Measurements from ENCODE around the gene ABCA6.

The ABCA6 gene

DNA sequence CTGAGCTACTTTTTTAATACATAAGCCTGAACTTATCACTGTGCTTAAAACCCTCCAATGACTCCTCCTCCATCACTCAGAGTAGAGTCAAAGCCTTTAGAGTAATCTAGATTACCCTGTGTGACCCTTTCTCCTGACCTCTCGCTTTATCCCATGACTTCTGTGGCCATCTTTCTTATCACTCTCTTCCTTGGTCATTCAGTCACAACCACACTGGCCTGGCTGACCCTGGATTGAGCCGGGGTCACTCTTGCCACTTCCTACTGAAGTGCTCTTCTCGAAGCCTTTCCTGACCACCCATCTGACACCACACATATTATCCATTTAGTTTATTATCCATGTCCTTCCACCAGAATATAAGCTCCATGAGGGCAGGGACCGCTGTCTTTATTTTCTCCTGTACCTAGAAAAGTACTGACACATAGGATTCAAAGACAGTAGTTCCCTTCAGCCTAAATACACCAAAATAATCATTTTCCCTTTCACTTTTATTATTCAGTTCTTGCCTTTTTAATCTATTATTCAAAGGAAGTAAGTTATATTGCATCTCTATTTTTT is 53.0 kb downstream of the ABCA6 start:
- no peak overlapping the region for H3K9ac ChIP-seq (ENCODE audit: low read length)
- H3K27ac ChIP-seq (ENCODE audit: low read length), result no peak overlapping the region
- H3K27me3 ChIP-seq (replicated peaks; ENCODE audit: insufficient read depth, low read length), result no peaks in the 10 kb centered on the region
- H3K9me3 ChIP-seq (replicated peaks; ENCODE audit: insufficient read depth, low read length), result no peaks in the 10 kb centered on the region
- no peak for TF ChIP-seq EZH2phosphoT487 (IDR thresholded peaks at IDR 0.05; ENCODE audit: low read length)
- TF ChIP-seq, protein P1, sequence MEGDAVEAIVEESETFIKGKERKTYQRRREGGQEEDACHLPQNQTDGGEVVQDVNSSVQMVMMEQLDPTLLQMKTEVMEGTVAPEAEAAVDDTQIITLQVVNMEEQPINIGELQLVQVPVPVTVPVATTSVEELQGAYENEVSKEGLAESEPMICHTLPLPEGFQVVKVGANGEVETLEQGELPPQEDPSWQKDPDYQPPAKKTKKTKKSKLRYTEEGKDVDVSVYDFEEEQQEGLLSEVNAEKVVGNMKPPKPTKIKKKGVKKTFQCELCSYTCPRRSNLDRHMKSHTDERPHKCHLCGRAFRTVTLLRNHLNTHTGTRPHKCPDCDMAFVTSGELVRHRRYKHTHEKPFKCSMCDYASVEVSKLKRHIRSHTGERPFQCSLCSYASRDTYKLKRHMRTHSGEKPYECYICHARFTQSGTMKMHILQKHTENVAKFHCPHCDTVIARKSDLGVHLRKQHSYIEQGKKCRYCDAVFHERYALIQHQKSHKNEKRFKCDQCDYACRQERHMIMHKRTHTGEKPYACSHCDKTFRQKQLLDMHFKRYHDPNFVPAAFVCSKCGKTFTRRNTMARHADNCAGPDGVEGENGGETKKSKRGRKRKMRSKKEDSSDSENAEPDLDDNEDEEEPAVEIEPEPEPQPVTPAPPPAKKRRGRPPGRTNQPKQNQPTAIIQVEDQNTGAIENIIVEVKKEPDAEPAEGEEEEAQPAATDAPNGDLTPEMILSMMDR (IDR thresholded peaks at IDR 0.05; ENCODE audit: low read length), result no peak
- TF ChIP-seq EZH2 (optimal IDR thresholded peaks at IDR 0.05; ENCODE audit: low read depth, low read length), result no peak
- DNase-seq, result no peak
- no peaks in the 10 kb centered on the region for H3K9me2 ChIP-seq (replicated peaks; ENCODE audit: insufficient read depth, low read length)
- no peaks in the 10 kb centered on the region for H3F3A ChIP-seq (ENCODE audit: insufficient read depth, low read length)
- H2AFZ ChIP-seq (ENCODE audit: low read length), result no peak overlapping the region
- no peaks in the 10 kb centered on the region for H3K36me3 ChIP-seq (replicated peaks; ENCODE audit: insufficient read depth, low read length)
- H4K20me1 ChIP-seq (ENCODE audit: insufficient read depth, low read length), result no peaks in the 10 kb centered on the region
- H3K4me3 ChIP-seq (ENCODE audit: low read length), result no peak overlapping the region
- H3K4me2 ChIP-seq (ENCODE audit: low read depth, low read length), result no peak overlapping the region
- no peaks in the 10 kb centered on the region for H3K4me1 ChIP-seq (ENCODE audit: low read length)
- no peaks in the 10 kb centered on the region for H3K79me2 ChIP-seq (ENCODE audit: low read length)

DNA sequence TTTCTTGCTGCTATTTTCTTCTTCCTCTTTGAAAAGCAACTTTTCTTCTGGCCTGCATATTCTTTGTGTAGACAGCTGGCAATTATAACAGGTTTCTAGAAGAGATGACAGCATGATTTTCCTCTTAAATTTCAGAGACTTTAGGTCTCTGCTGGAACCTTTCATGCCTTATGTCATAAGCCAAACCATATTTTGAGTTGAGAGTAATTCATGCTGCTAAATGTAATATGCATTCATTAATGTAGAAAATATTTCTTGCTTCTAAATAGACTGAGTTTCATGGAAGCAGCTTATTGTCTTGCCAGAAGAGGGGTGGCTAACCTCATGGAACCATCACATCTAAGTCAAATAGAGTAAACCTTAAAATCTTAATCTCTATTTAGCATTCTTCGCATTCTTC is 55.1 kb downstream of the ABCA6 start:
- Histone ChIP-seq H3K4me2 (ENCODE audit: low read depth, low read length) (no peak overlapping the region), H2AFZ (ENCODE audit: low read length) (no peak overlapping the region), H3K9me2 (replicated peaks; ENCODE audit: insufficient read depth, low read length) (no peaks in the 10 kb centered on the region), H3K27me3 (replicated peaks; ENCODE audit: insufficient read depth, low read length) (no peaks in the 10 kb centered on the region), H3K9ac (ENCODE audit: low read length) (no peak overlapping the region), H3K9me3 (replicated peaks; ENCODE audit: insufficient read depth, low read length) (no peaks in the 10 kb centered on the region), H3K36me3 (replicated peaks; ENCODE audit: insufficient read depth, low read length) (no peaks in the 10 kb centered on the region), H3K79me2 (ENCODE audit: low read length) (no peaks in the 10 kb centered on the region), H3K27ac (ENCODE audit: low read length) (no peak overlapping the region), H3K4me1 (ENCODE audit: low read length) (no peaks in the 10 kb centered on the region), H3F3A (ENCODE audit: insufficient read depth, low read length) (no peaks in the 10 kb centered on the region), H3K4me3 (ENCODE audit: low read length) (no peak overlapping the region), H4K20me1 (ENCODE audit: insufficient read depth, low read length) (no peaks in the 10 kb centered on the region)
- TF ChIP-seq EZH2 (optimal IDR thresholded peaks at IDR 0.05; ENCODE audit: low read depth, low read length), result no peak
- TF ChIP-seq, protein P1 (IDR thresholded peaks at IDR 0.05; ENCODE audit: low read length), result no peak
- TF ChIP-seq EZH2phosphoT487 (IDR thresholded peaks at IDR 0.05; ENCODE audit: low read length), result no peak
- no peak for DNase-seq

DNA sequence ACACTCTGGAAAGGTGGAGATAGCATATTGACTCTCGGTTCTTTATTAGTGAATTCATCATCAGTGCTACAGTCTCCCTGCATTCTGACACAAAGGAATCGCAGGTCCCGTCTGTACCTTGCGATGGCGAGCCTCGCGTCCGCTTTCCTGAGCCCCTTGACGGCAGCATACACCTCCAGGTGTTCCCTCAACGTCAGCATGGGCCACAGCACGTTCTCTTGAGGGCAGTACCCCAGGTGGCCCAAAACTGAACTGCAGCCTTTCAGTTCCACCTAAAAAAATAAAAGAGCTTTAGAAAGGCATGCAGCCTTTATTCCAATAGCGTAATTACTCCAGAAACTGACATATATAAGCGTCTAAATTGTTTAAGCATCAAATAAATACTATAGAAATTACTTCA is 56.8 kb downstream of the ABCA6 start:
- no peak overlapping the region for H3K9ac ChIP-seq (ENCODE audit: low read length)
- TF ChIP-seq EZH2 (optimal IDR thresholded peaks at IDR 0.05; ENCODE audit: low read depth, low read length) (no peak), EZH2phosphoT487 (IDR thresholded peaks at IDR 0.05; ENCODE audit: low read length) (no peak)
- TF ChIP-seq, protein P1 (IDR thresholded peaks at IDR 0.05; ENCODE audit: low read length), result peak; percentile 30
- no peaks in the 10 kb centered on the region for H3K27me3 ChIP-seq (replicated peaks; ENCODE audit: insufficient read depth, low read length)
- DNase-seq, result no peak
- no peak overlapping the region for H2AFZ ChIP-seq (ENCODE audit: low read length)
- no peak overlapping the region for H3K4me3 ChIP-seq (ENCODE audit: low read length)
- H3F3A ChIP-seq (ENCODE audit: insufficient read depth, low read length), result no peaks in the 10 kb centered on the region
- H3K9me3 ChIP-seq (replicated peaks; ENCODE audit: insufficient read depth, low read length), result no peaks in the 10 kb centered on the region
- no peaks in the 10 kb centered on the region for H3K9me2 ChIP-seq (replicated peaks; ENCODE audit: insufficient read depth, low read length)
- H3K4me1 ChIP-seq (ENCODE audit: low read length), result no peaks in the 10 kb centered on the region
- H4K20me1 ChIP-seq (ENCODE audit: insufficient read depth, low read length), result no peaks in the 10 kb centered on the region
- H3K4me2 ChIP-seq (ENCODE audit: low read depth, low read length), result no peak overlapping the region
- no peaks in the 10 kb centered on the region for H3K36me3 ChIP-seq (replicated peaks; ENCODE audit: insufficient read depth, low read length)
- H3K79me2 ChIP-seq (ENCODE audit: low read length), result no peaks in the 10 kb centered on the region
- H3K27ac ChIP-seq (ENCODE audit: low read length), result no peak overlapping the region
